Activated naive CD4-positive, alpha-beta T cell treated with anti-CD3 and anti-CD28 coated beads for 36 hours (primary cell): ENCODE results near the gene SPINT2. TPM values are rescaled to one million over a fixed set of nuclear protein-coding genes. Genes with fewer than 3 reads are reported as not detected.
"Not testable (repeated sequence)": the region's sequence is repeated elsewhere in the genome, so short reads cannot be mapped to it uniquely, and the experiment has no call there.

Experiments
- CTCF ChIA-PET: fragments of 350-600 bp; sonication (Branson Sonifier 250); formaldehyde crosslinking; loops from one replicate; lab custom pipeline; 2021; ENCODE audit warnings: antibody characterized with exemption; lab: Charles Lee
- DNase-seq: peaks from one replicate; pipeline ENCODE4 v3.0.0-alpha.2; 2020
- H3K27ac Mint-ChIP-seq: one replicate; pipeline ENCODE4 v1.8.0; 2021; ENCODE audit warnings: mild to moderate bottlenecking, mixed read lengths
- H3K27me3 Mint-ChIP-seq: one replicate; pipeline ENCODE4 v1.8.0; 2021; ENCODE audit warnings: low read depth, mixed read lengths
- H3K36me3 Mint-ChIP-seq: one replicate; pipeline ENCODE4 v1.8.0; 2021; ENCODE audit warnings: low read depth, mixed read lengths
- H3K4me1 Mint-ChIP-seq: one replicate; pipeline ENCODE4 v1.8.0; 2021; ENCODE audit warnings: low read depth, mixed read lengths
- H3K4me3 Mint-ChIP-seq: one replicate; pipeline ENCODE4 v1.8.0; 2021; ENCODE audit warnings: mild to moderate bottlenecking, moderate library complexity, mixed read lengths
- H3K9me3 Mint-ChIP-seq: one replicate; pipeline ENCODE4 v1.8.0; 2021; ENCODE audit warnings: mixed read lengths
- intact Hi-C: fragments of 100-400 bp; cut with micrococcal nuclease; formaldehyde crosslinking; loops from one replicate; pipeline ENCODE4 v1.15.1; 2023
- total RNA-seq, 2 experiments: library from RNA; stranded (reverse); gene quantifications; one replicate each; pipeline ENCODE4 v1.2.3, GENCODE V29; 2021

Gene SPINT2
- total RNA-seq, 2 experiments from 2014 or later, result 35.3 to 36.5 TPM

GRCh38 chr19:38227287-38228004 is 36.9 kb upstream of the SPINT2 start:
- no peaks in the 10 kb centered on the region for H3K36me3 Mint-ChIP-seq
- no peak overlapping the region for H3K27ac Mint-ChIP-seq
- CTCF ChIA-PET, result interaction anchor here (0.6 to 1.3 kb wide), 5 partner anchors 17 to 325 kb away, joined by 3 to 6 read pairs (median 3); no protein-coding TSS in a partner anchor
- no peak overlapping the region for H3K4me3 Mint-ChIP-seq
- H3K9me3 Mint-ChIP-seq, result no peaks in the 10 kb centered on the region
- DNase-seq, result no peak
- intact Hi-C loops, result loop anchor here (10.0 kb wide), 2 partner anchors 83 to 167 kb away; no protein-coding TSS in a partner anchor
- peaks cover 27% of the 10 kb centered on the region for H3K4me1 Mint-ChIP-seq
- H3K27me3 Mint-ChIP-seq, result peaks cover 64% of the 10 kb centered on the region

GRCh38 chr19:38228005-38228377 is 36.4 kb upstream of the SPINT2 start:
- Mint-ChIP-seq H3K27ac (no peak overlapping the region), H3K36me3 (no peaks in the 10 kb centered on the region), H3K4me1 (peaks cover 25% of the 10 kb centered on the region), H3K27me3 (peaks cover 62% of the 10 kb centered on the region), H3K4me3 (no peak overlapping the region), H3K9me3 (no peaks in the 10 kb centered on the region)
- no peak for DNase-seq
- CTCF ChIA-PET, result interaction anchor here (0.9 to 1.1 kb wide), 2 partner anchors 16 to 326 kb away, joined by 3 read pairs; no protein-coding TSS in a partner anchor
- intact Hi-C loops, result loop anchor here (10.0 kb wide), 2 partner anchors 83 to 167 kb away; no protein-coding TSS in a partner anchor

- Mint-ChIP-seq H3K9me3 (no peaks in the 10 kb centered on the region), H3K4me3 (peak overlapping the region; percentile 58), H3K27me3 (peaks cover 55% of the 10 kb centered on the region), H3K27ac (no peak overlapping the region), H3K36me3 (no peaks in the 10 kb centered on the region), H3K4me1 (peaks cover 19% of the 10 kb centered on the region)
- intact Hi-C loops, result loop anchor here (1.0 to 10.0 kb wide), 3 partner anchors 84 to 326 kb away; no protein-coding TSS in a partner anchor
- DNase-seq, result no peak
- CTCF ChIA-PET, result no interaction called here
Measured at GRCh38 chr19:38228491-38229439, 35.6 kb upstream of the SPINT2 start.

GRCh38 chr19:38229585-38230073 is 34.7 kb upstream of the SPINT2 start:
- no peak overlapping the region for H3K4me3 Mint-ChIP-seq
- H3K4me1 Mint-ChIP-seq, result peaks cover 15% of the 10 kb centered on the region
- intact Hi-C loops, result loop anchor here (1.0 to 10.0 kb wide), 4 partner anchors 85 to 327 kb away; no protein-coding TSS in a partner anchor
- peak; percentile 71 for DNase-seq
- peaks cover 54% of the 10 kb centered on the region for H3K27me3 Mint-ChIP-seq
- CTCF ChIA-PET, result interaction anchor here (0.8 kb wide), 1 partner anchor 26 kb away, joined by 3 read pairs; the partner anchor contains the start of gene PPP1R14A
- H3K36me3 Mint-ChIP-seq, result no peaks in the 10 kb centered on the region
- H3K27ac Mint-ChIP-seq, result no peak overlapping the region
- H3K9me3 Mint-ChIP-seq, result no peaks in the 10 kb centered on the region

- not testable (repeated sequence) for H3K36me3 Mint-ChIP-seq, H3K9me3 Mint-ChIP-seq, H3K27ac Mint-ChIP-seq, H3K4me3 Mint-ChIP-seq, DNase-seq
- CTCF ChIA-PET, result interaction anchor here (0.6 to 1.3 kb wide), 5 partner anchors 12 to 329 kb away, joined by 3 read pairs; partner anchors contain the start of genes PPP1R14A and PSMD8
- peaks cover 13% of the 10 kb centered on the region for H3K4me1 Mint-ChIP-seq
- intact Hi-C loops, result loop anchor here (1.0 kb wide), 1 partner anchor 106 kb away; no protein-coding TSS in a partner anchor
- H3K27me3 Mint-ChIP-seq, result peaks cover 47% of the 10 kb centered on the region
Measured at GRCh38 chr19:38230506-38231133, 33.8 kb upstream of the SPINT2 start.

- H3K9me3 Mint-ChIP-seq, result no peaks in the 10 kb centered on the region
- no peak overlapping the region for H3K27ac Mint-ChIP-seq
- H3K27me3 Mint-ChIP-seq, result peaks cover 40% of the 10 kb centered on the region
- intact Hi-C loops, result no loop called here
- H3K36me3 Mint-ChIP-seq, result no peaks in the 10 kb centered on the region
- CTCF ChIA-PET, result interaction anchor here (1.2 to 1.3 kb wide), 2 partner anchors 211 to 329 kb away, joined by 3 to 5 read pairs; no protein-coding TSS in a partner anchor
- peaks cover 13% of the 10 kb centered on the region for H3K4me1 Mint-ChIP-seq
- H3K4me3 Mint-ChIP-seq, result no peak overlapping the region
- DNase-seq, result no peak
Measured at GRCh38 chr19:38231918-38232317, 32.5 kb upstream of the SPINT2 start.

GRCh38 chr19:38233740-38234251 is 30.6 kb upstream of the SPINT2 start:
- DNase-seq, result peak; percentile 91
- Mint-ChIP-seq H3K36me3 (no peaks in the 10 kb centered on the region), H3K4me3 (no peak overlapping the region), H3K4me1 (peaks cover 5% of the 10 kb centered on the region), H3K9me3 (no peaks in the 10 kb centered on the region), H3K27me3 (peaks cover 28% of the 10 kb centered on the region), H3K27ac (no peak overlapping the region)
- CTCF ChIA-PET, result interaction anchor here (0.7 to 3.5 kb wide), 13 partner anchors 10 to 998 kb away, joined by 3 to 17 read pairs (median 3); partner anchors contain the start of genes CATSPERG, FAM98C and PSMD8
- intact Hi-C loops, result loop anchor here (2.0 kb wide), 1 partner anchor 101 kb away; the partner anchor contains the start of gene CATSPERG

- intact Hi-C loops, result loop anchor here (2.0 kb wide), 1 partner anchor 100 kb away; the partner anchor contains the start of gene CATSPERG
Measured at GRCh38 chr19:38234615-38235014, 29.8 kb upstream of the SPINT2 start.

GRCh38 chr19:38239816-38240215 is 24.6 kb upstream of the SPINT2 start:
- Mint-ChIP-seq H3K9me3 (no peaks in the 10 kb centered on the region), H3K36me3 (no peaks in the 10 kb centered on the region), H3K4me3 (no peak overlapping the region), H3K27me3 (no peaks in the 10 kb centered on the region), H3K4me1 (peaks cover 2% of the 10 kb centered on the region), H3K27ac (no peak overlapping the region)
- DNase-seq, result no peak
- intact Hi-C loops, result loop anchor here (5.0 kb wide), 1 partner anchor 77 kb away; the partner anchor contains the start of genes KCNK6 and YIF1B
- CTCF ChIA-PET, result interaction anchor here (1.1 to 1.6 kb wide), 2 partner anchors 81 to 338 kb away, joined by 3 to 4 read pairs; no protein-coding TSS in a partner anchor

More at GRCh38 chr19:38234615-38235014, 29.8 kb upstream of the SPINT2 start:
- no peak overlapping the region for H3K4me3 Mint-ChIP-seq
- no peaks in the 10 kb centered on the region for H3K9me3 Mint-ChIP-seq
- CTCF ChIA-PET, result interaction anchor here (0.6 to 3.5 kb wide), 13 partner anchors 10 to 997 kb away, joined by 3 to 17 read pairs (median 3); partner anchors contain the start of genes CATSPERG, FAM98C and PSMD8
- no peak overlapping the region for H3K27ac Mint-ChIP-seq
- no peaks in the 10 kb centered on the region for H3K36me3 Mint-ChIP-seq
- peaks cover 2% of the 10 kb centered on the region for H3K4me1 Mint-ChIP-seq
- H3K27me3 Mint-ChIP-seq, result peaks cover 26% of the 10 kb centered on the region
- DNase-seq, result no peak

- DNase-seq, result no peak
- Mint-ChIP-seq H3K4me1 (peaks cover 2% of the 10 kb centered on the region), H3K4me3 (no peak overlapping the region), H3K27ac (no peak overlapping the region), H3K9me3 (no peaks in the 10 kb centered on the region), H3K27me3 (no peaks in the 10 kb centered on the region), H3K36me3 (no peaks in the 10 kb centered on the region)
- intact Hi-C loops, result loop anchor here (1.0 to 5.0 kb wide), 5 partner anchors 74 to 160 kb away; partner anchors contain the start of genes CATSPERG, FAM98C, KCNK6 and PSMD8
- CTCF ChIA-PET, result interaction anchor here (0.7 to 3.9 kb wide), 15 partner anchors 9 to 346 kb away, joined by 3 to 31 read pairs (median 4); partner anchors contain the start of genes CATSPERG and PSMD8
Measured at GRCh38 chr19:38243279-38243673, 21.1 kb upstream of the SPINT2 start.
